Endothelial cell of umbilical vein (primary cell): ENCODE measurements around the gene TRAF3IP1.

Source experiments
- EZH2 ChIP-seq: IDR thresholded peaks from 2 replicates; pipeline ENCODE4 v1.6.1; 2012; ENCODE audit warnings: borderline replicate concordance, low read depth, mild to moderate bottlenecking, moderate library complexity, low read length, inconsistent platforms; ENCODE audit not compliant: severe bottlenecking
- FOS ChIP-seq: IDR thresholded peaks from 2 replicates; pipeline ENCODE4 v1.6.1; 2011; ENCODE audit warnings: mild to moderate bottlenecking, low read length, moderate library complexity, borderline replicate concordance; ENCODE audit not compliant: insufficient read depth
- GATA2 ChIP-seq: IDR thresholded peaks from 2 replicates; pipeline ENCODE4 v1.7.0; 2011; ENCODE audit warnings: low read depth, mild to moderate bottlenecking, moderate library complexity, mixed read lengths, low read length; ENCODE audit not compliant: insufficient read length, insufficient read depth
- MYC ChIP-seq: IDR thresholded peaks from one replicate; pipeline ENCODE4 v1.6.1; 2011; ENCODE audit warnings: mild to moderate bottlenecking, low read depth, low read length
- POLR2A ChIP-seq: IDR thresholded peaks from 2 replicates; pipeline ENCODE4 v1.6.1; 2012; ENCODE audit warnings: low read depth, mild to moderate bottlenecking, control low read depth, low read length
- POLR2AphosphoS5 ChIP-seq: IDR thresholded peaks from 2 replicates; pipeline ENCODE4 v1.6.1; 2012; ENCODE audit warnings: low read depth, mild to moderate bottlenecking, control low read depth, low read length, moderate library complexity; ENCODE audit not compliant: insufficient read depth
- TF ChIP-seq, protein P1 (sequence below), 2 donors: IDR thresholded peaks; 1 replicate in 1 of 2; 2 replicates in 1 of 2; pipeline ENCODE4 v1.5.1; 2011; ENCODE audit warnings: low read length in 2 of 2, mild to moderate bottlenecking in 2 of 2, moderate library complexity in 2 of 2, control low read depth in 1 of 2, inconsistent platforms in 1 of 2, low read depth in 1 of 2; ENCODE audit not compliant: insufficient read depth in 1 of 2; ENCODE audit errors: extremely low read depth in 1 of 2
- TF ChIP-seq, protein P2 (sequence below): IDR thresholded peaks from 2 replicates; pipeline ENCODE4 v1.6.1; 2011; ENCODE audit not compliant: insufficient read depth, insufficient read length

DNA sequence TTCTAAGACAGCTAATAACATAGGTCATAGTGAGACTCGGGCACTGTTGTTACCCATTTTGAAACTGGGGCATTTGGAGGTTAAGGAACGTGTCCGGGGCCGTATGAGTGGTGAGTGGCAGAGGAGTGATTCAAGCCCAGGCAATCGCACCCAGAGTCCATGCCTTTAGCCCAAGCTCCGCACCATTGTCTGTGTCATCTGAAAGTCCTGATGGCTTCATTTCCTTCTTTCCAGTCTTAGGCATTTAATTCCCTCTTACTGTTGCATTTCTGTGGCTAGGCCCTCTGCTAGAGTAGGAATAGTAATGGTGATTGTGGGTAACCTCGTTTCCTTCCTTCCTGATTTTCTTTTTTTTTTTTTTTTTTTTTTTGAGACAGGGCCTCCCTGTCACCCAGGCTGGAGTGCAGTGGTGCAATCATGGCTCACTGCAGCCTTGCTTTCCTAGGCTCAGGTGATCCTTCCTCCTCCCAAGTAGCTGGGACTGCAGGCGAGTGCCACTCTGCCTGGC, 56.6 kb downstream of the TRAF3IP1 start:
- peak; percentile 63 for TF ChIP-seq POLR2AphosphoS5
- TF ChIP-seq POLR2A = no peak
- TF ChIP-seq, protein P1, sequence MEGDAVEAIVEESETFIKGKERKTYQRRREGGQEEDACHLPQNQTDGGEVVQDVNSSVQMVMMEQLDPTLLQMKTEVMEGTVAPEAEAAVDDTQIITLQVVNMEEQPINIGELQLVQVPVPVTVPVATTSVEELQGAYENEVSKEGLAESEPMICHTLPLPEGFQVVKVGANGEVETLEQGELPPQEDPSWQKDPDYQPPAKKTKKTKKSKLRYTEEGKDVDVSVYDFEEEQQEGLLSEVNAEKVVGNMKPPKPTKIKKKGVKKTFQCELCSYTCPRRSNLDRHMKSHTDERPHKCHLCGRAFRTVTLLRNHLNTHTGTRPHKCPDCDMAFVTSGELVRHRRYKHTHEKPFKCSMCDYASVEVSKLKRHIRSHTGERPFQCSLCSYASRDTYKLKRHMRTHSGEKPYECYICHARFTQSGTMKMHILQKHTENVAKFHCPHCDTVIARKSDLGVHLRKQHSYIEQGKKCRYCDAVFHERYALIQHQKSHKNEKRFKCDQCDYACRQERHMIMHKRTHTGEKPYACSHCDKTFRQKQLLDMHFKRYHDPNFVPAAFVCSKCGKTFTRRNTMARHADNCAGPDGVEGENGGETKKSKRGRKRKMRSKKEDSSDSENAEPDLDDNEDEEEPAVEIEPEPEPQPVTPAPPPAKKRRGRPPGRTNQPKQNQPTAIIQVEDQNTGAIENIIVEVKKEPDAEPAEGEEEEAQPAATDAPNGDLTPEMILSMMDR (IDR thresholded peaks at IDR 0.05; ENCODE audit: extremely low read depth in 1 of 2, insufficient read depth in 1 of 2, low read depth in 1 of 2, low read length in 2 of 2) = no peak
- TF ChIP-seq MYC = no peak
- peak; percentile 51 for TF ChIP-seq FOS
- no peak for TF ChIP-seq EZH2
- TF ChIP-seq, protein P2, sequence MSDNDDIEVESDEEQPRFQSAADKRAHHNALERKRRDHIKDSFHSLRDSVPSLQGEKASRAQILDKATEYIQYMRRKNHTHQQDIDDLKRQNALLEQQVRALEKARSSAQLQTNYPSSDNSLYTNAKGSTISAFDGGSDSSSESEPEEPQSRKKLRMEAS = no peak
- TF ChIP-seq GATA2 = no peak
